GM12878 (cell line): ENCODE measurements around the gene XPNPEP1. TPM values are rescaled to one million over a fixed set of nuclear protein-coding genes. Genes with fewer than 3 reads are reported as not detected.

ENCODE experiments used
- ATAC-seq: fragments of 200-7000 bp; cut with Tn5 transposase; 3 replicates; pipeline ENCODE4 v1.9.1; 2020; ENCODE audit warnings: mild to moderate bottlenecking, moderate library complexity
- BruUV-seq: library from RNA; stranded (reverse); fragments of 400-500 nt; replicated peaks from 2 replicates; lab custom pipeline; 2021; lab: Mats Ljungman, UMichigan
- CTCF ChIA-PET: fragments of 300-600 bp; sonication (Branson Sonifier 250); formaldehyde crosslinking; extraction: SDS; loops from one replicate; lab custom pipeline; 2021; ENCODE audit warnings: inconsistent platforms; lab: Yijun Ruan, JAX
- POLR2A ChIA-PET: fragments of 350-600 bp; formaldehyde crosslinking; extraction: SDS; loops from one replicate; lab custom pipeline; 2021; ENCODE audit warnings: inconsistent platforms; lab: Charles Lee
- RAD21 ChIA-PET: fragments of 300-600 bp; sonication (Branson Sonifier 250); formaldehyde crosslinking; loops from one replicate; lab custom pipeline; 2023; ENCODE audit warnings: antibody characterized with exemption; ENCODE audit not compliant: unreplicated experiment; lab: Charles Lee
- SMC1A ChIA-PET: fragments of 300-600 bp; sonication (Branson Sonifier 250); formaldehyde crosslinking; loops from one replicate; lab custom pipeline; 2023; ENCODE audit not compliant: unreplicated experiment, uncharacterized antibody; lab: Charles Lee
- DNase-seq: peaks from one replicate; pipeline ENCODE4 v3.0.0-alpha.2; 2011; ENCODE audit warnings: low read depth, low spot score
- FAIRE-seq: peaks from 3 replicates; lab custom pipeline; 2011; peaks lifted over from hg19 to GRCh38; lab: Jason Lieb, UNC
- H2AFZ ChIP-seq: 2 replicates; pipeline ENCODE4 v1.6.0; 2011; ENCODE audit warnings: low read depth, low read length, control low read depth; ENCODE audit not compliant: control insufficient read depth
- H3K27ac ChIP-seq: 2 replicates; pipeline ENCODE4 v1.5.1; 2011; ENCODE audit warnings: control low read depth; ENCODE audit not compliant: control insufficient read depth, insufficient read depth
- H3K27me3 ChIP-seq, 2 experiments: replicated peaks in 1 of 2; 2 replicates each; pipeline versions ENCODE4 v1.6.0 to v1.6.1; 2011; ENCODE audit warnings: low read length in 1 of 2; ENCODE audit not compliant: control insufficient read depth in 2 of 2, insufficient read depth in 2 of 2
- H3K36me3 ChIP-seq, 2 experiments: 2 replicates each; pipeline ENCODE4 v1.5.1; 2011; ENCODE audit warnings: low read length in 1 of 2; ENCODE audit not compliant: control insufficient read depth in 2 of 2, insufficient read depth in 2 of 2
- H3K4me1 ChIP-seq: 2 replicates; pipeline ENCODE4 v1.6.1; 2011; ENCODE audit warnings: mild to moderate bottlenecking, low read length, moderate library complexity, mixed read lengths; ENCODE audit not compliant: control insufficient read depth, insufficient read depth
- H3K4me2 ChIP-seq: 2 replicates; pipeline ENCODE4 v1.6.0; 2011; ENCODE audit warnings: control low read depth; ENCODE audit not compliant: control insufficient read depth, insufficient read depth
- H3K4me3 ChIP-seq: fragments of 200-600 bp; sonication (generic); 2 replicates; pipeline ENCODE4 v1.5.1; 2016
- H3K79me2 ChIP-seq: 2 replicates; pipeline ENCODE4 v1.6.0; 2011; ENCODE audit warnings: low read length; ENCODE audit not compliant: control insufficient read depth, insufficient read depth
- H3K9ac ChIP-seq: 2 replicates; pipeline ENCODE4 v1.8.0; 2011; ENCODE audit warnings: low read length, control low read depth, mixed read lengths; ENCODE audit not compliant: control insufficient read depth, insufficient read depth
- H3K9me3 ChIP-seq: replicated peaks from 3 replicates; pipeline ENCODE4 v1.5.1; 2011; ENCODE audit warnings: mild to moderate bottlenecking, low read length; ENCODE audit not compliant: control insufficient read depth, insufficient read depth
- H4K20me1 ChIP-seq: 2 replicates; pipeline ENCODE4 v1.6.0; 2011; ENCODE audit not compliant: control insufficient read depth, insufficient read depth
- ETV6 ChIP-seq, 2 experiments: fragments of 450-650 bp in 1 of 2; IDR thresholded peaks in 1 of 2; conservative IDR thresholded peaks in 1 of 2; 2 replicates each; pipeline ENCODE4 v1.6.1; 2014; ENCODE audit warnings: antibody characterized with exemption in 1 of 2, borderline replicate concordance in 1 of 2, low read depth in 1 of 2, mild to moderate bottlenecking in 1 of 2, moderate library complexity in 1 of 2
- GATAD2B ChIP-seq: fragments of 450-650 bp; conservative IDR thresholded peaks from 2 replicates; pipeline ENCODE4 v1.6.1; 2017; ENCODE audit warnings: low read depth, mild to moderate bottlenecking, moderate library complexity
- IKZF2 ChIP-seq, 2 experiments: fragments of 450-650 bp; IDR thresholded peaks; 2 replicates each; pipeline ENCODE4 v1.6.1; 2017; ENCODE audit warnings: mild to moderate bottlenecking in 2 of 2, moderate library complexity in 2 of 2
- RAD21 ChIP-seq: IDR thresholded peaks from 2 replicates; pipeline ENCODE4 v1.6.1; 2011; ENCODE audit warnings: mild to moderate bottlenecking, low read depth, low read length, moderate library complexity; ENCODE audit not compliant: insufficient read depth
- RUNX3 ChIP-seq: IDR thresholded peaks from 2 replicates; pipeline ENCODE4 v1.6.1; 2012; ENCODE audit warnings: low read length, inconsistent platforms
- STAT1 ChIP-seq: fragments of 450-650 bp; conservative IDR thresholded peaks from 2 replicates; pipeline ENCODE4 v1.6.1; 2014; ENCODE audit warnings: antibody characterized with exemption, mild to moderate bottlenecking
- WGBS: methylation state at CpG from one replicate; pipeline ENCODE4 v1.1.6; 2016; ENCODE audit warnings: low lambda C conversion rate; ENCODE audit not compliant: insufficient replicate concordance, insufficient coverage; ENCODE audit errors: missing lambda C conversion rate; 5-methylcytosine and 5-hydroxymethylcytosine counted together
- in situ Hi-C: fragments of 300-500 bp; cut with MboI; formaldehyde crosslinking; loops from 9 replicates; pipeline ENCODE4 v1.14.3; 2018; ENCODE audit warnings: mixed read lengths
- intact Hi-C: fragments of 100-400 bp; cut with micrococcal nuclease; formaldehyde crosslinking; loops from one replicate; pipeline ENCODE4 v1.14.2; 2022; ENCODE audit not compliant: unreplicated experiment
- polyA plus RNA-seq, 11 experiments: library from polyadenylated mRNA; depleted of rRNA in 4 of 11; unstranded in 6 of 11; stranded (reverse) in 5 of 11; fragments of >200 nt; fragmentation: Nextera tagmentation in 4 of 11; fragmentation: Illumina TruSeq in 1 of 11; extraction: Ambion mirVana in 4 of 11; extraction: Trizol in 1 of 11; gene quantifications; 1 replicate in 1 of 11; 2 replicates in 10 of 11; pipeline versions ENCODE4 v1.2.1 to v1.2.3, GENCODE V29; 2011 to 2016; ENCODE audit warnings: inconsistent platforms in 2 of 11, missing spikeins in 2 of 11, low read depth in 1 of 11
- total RNA-seq, 4 experiments: library from RNA; depleted of rRNA in 3 of 4; stranded (reverse); fragments of >200 nt in 3 of 4; fragmentation: Illumina TruSeq in 1 of 4; extraction: Trizol in 1 of 4; gene quantifications; 2 replicates each; pipeline versions ENCODE4 v1.2.1 to v1.2.3, GENCODE V29; 2013 to 2021
- TF ChIP-seq, protein P1 (sequence below): fragments of 450-650 bp; IDR thresholded peaks from 2 replicates; pipeline ENCODE4 v1.6.1; 2017; ENCODE audit warnings: mild to moderate bottlenecking, low read depth, inconsistent platforms; ENCODE audit not compliant: poor library complexity, severe bottlenecking
- TF ChIP-seq, protein P2 (sequence below): fragments of 450-650 bp; formaldehyde crosslinking; IDR thresholded peaks from 2 replicates; pipeline ENCODE4 v1.4.0; 2020; ENCODE audit warnings: mild to moderate bottlenecking, moderate library complexity

Gene XPNPEP1
- total and polyA plus RNA-seq, 10 of the 15 experiments (the other 5 are each of a cell fraction or from before 2014, with no cell fraction given): 22.7 to 108 (median 43.5) TPM

DNA sequence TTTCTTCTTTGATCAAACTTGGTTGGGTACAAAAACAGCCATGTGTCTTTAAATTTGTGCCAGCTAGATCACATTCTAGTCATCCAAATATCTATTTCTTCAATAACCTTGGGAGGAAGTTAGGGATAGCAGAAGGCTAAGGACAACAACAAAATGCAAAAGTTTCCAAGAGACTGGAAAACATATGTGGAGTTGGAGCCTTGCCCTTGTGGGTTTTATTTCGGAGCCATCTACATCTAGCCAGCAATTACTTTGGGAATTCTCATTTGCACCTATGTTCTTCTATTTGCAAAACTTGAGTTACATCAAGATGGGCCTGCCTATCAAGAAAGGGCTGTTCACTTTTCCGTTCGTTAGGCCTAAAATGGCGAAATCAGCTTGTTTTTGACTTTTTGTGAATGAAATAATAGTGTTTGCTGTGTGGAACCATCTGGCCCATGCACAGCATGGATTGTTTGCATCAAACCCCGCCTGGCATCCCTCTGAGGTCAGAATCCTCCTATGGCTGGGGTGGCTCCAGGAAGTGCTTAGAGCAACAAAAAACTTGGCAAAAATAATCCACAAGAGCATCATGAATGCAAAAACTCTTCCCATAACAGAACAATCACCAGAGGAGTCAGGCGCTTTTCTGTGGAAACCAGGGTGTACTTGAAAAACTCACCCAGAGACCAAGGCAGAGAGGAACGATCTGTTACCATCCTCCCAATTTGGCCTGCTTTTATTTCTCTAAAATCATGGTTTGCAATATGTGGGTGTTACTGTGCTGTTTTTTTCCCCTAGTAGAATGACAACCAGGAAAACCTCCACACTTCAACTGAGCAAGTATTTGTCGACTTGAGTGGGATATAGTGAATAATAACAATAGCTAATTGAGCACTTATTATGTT is 36.2 kb upstream of the XPNPEP1 start:
- FAIRE-seq: no peak
- Histone ChIP-seq H3K4me2 (no peak overlapping the region), H3K79me2 (no peaks in the 10 kb centered on the region), H3K27ac (no peak overlapping the region), H4K20me1 (no peaks in the 10 kb centered on the region), H3K36me3 (no peaks in the 10 kb centered on the region), H3K27me3 (no peaks in the 10 kb centered on the region; a peak in 1 of 4 replicates), H3K4me1 (peaks cover 23% of the 10 kb centered on the region), H2AFZ (no peak overlapping the region), H3K9me3 (no peaks in the 10 kb centered on the region), H3K9ac (no peak overlapping the region)
- DNase-seq: no peak
- BruUV-seq: no TSS peak
- in situ Hi-C loops (no loop called here), intact Hi-C loops (loop anchor here (5.0 to 10.0 kb wide), 2 partner anchors 48 to 315 kb away; partner anchors contain the start of gene ADD3)
- ChIA-PET RAD21 (interaction anchor here (0.8 kb wide), 1 partner anchor 33 kb away, joined by 5 read pairs; no protein-coding TSS in a partner anchor), SMC1A (no interaction called here), POLR2A (no interaction called here), CTCF (interaction anchor here (3.4 kb wide), 1 partner anchor 76 kb away, joined by 34 read pairs; no protein-coding TSS in a partner anchor)
- ATAC-seq: no peak
- TF ChIP-seq GATAD2B: no peak
- TF ChIP-seq RAD21: no peak
- TF ChIP-seq IKZF2 (IDR thresholded peaks at IDR 0.05): no peak
- TF ChIP-seq RUNX3: no peak
- TF ChIP-seq, all 136 proteins: peak for 0
- WGBS: 87% methylated on average over 8 of the region's 8 CpGs
- no peak overlapping the region for H3K4me3 ChIP-seq

DNA sequence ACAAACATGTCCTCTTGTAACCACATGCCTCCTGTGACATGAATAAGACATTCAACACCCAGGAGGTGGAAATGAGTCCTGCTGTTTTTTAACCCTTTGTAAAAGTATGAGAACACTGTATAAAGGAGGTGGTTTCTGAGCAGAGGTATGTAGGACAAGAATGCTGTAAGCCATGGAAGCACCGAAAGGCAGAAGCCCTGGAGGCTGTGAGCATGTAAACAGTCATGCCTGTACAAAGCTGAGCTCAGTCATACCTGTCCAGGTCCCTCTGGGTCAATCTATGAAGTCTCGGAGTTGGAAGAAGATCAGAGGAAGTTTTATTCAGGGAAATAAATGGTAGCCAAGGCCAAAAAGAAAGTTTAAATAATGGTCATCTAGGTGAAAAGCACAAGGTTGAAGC is 34.7 kb upstream of the XPNPEP1 start:
- Histone ChIP-seq H3K36me3 (no peaks in the 10 kb centered on the region), H4K20me1 (no peaks in the 10 kb centered on the region), H3K4me3 (no peak overlapping the region), H2AFZ (no peak overlapping the region), H3K4me2 (no peak overlapping the region), H3K79me2 (no peaks in the 10 kb centered on the region), H3K27ac (no peak overlapping the region), H3K9ac (no peak overlapping the region), H3K9me3 (no peaks in the 10 kb centered on the region), H3K4me1 (peaks cover 23% of the 10 kb centered on the region), H3K27me3 (no peaks in the 10 kb centered on the region; a peak in 1 of 4 replicates)
- SMC1A ChIA-PET: interaction anchor here (1.3 to 2.7 kb wide), 6 partner anchors 18 to 180 kb away, joined by 3 to 13 read pairs (median 6); no protein-coding TSS in a partner anchor
- CTCF ChIA-PET: interaction anchor here (1.3 to 3.4 kb wide), 9 partner anchors 10 to 322 kb away, joined by 3 to 34 read pairs (median 7); no protein-coding TSS in a partner anchor
- intact Hi-C loops: loop anchor here (5.0 to 10.0 kb wide), 2 partner anchors 49 to 317 kb away; partner anchors contain the start of gene ADD3
- 100% methylated on average over 2 of the region's 2 CpGs for WGBS
- ATAC-seq (no peak), FAIRE-seq (no peak), DNase-seq (no peak)
- RAD21 ChIA-PET: interaction anchor here (0.6 to 1.5 kb wide), 3 partner anchors 57 to 292 kb away, joined by 3 to 7 read pairs (median 3); no protein-coding TSS in a partner anchor
- no TSS peak for BruUV-seq
- POLR2A ChIA-PET: interaction anchor here (1.5 kb wide), 1 partner anchor 47 kb away, joined by 3 read pairs; no protein-coding TSS in a partner anchor
- in situ Hi-C loops: no loop called here
- TF ChIP-seq STAT1 (no peak), ETV6 (conservative IDR thresholded peaks at IDR 0.05 in 1 of 2, IDR thresholded peaks at IDR 0.05 in 1 of 2; ENCODE audit: borderline replicate concordance in 1 of 2, low read depth in 1 of 2) (no peak)
- TF ChIP-seq, protein P1, sequence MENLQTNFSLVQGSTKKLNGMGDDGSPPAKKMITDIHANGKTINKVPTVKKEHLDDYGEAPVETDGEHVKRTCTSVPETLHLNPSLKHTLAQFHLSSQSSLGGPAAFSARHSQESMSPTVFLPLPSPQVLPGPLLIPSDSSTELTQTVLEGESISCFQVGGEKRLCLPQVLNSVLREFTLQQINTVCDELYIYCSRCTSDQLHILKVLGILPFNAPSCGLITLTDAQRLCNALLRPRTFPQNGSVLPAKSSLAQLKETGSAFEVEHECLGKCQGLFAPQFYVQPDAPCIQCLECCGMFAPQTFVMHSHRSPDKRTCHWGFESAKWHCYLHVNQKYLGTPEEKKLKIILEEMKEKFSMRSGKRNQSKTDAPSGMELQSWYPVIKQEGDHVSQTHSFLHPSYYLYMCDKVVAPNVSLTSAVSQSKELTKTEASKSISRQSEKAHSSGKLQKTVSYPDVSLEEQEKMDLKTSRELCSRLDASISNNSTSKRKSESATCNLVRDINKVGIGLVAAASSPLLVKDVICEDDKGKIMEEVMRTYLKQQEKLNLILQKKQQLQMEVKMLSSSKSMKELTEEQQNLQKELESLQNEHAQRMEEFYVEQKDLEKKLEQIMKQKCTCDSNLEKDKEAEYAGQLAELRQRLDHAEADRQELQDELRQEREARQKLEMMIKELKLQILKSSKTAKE: no peak
- TF ChIP-seq, protein P2, sequence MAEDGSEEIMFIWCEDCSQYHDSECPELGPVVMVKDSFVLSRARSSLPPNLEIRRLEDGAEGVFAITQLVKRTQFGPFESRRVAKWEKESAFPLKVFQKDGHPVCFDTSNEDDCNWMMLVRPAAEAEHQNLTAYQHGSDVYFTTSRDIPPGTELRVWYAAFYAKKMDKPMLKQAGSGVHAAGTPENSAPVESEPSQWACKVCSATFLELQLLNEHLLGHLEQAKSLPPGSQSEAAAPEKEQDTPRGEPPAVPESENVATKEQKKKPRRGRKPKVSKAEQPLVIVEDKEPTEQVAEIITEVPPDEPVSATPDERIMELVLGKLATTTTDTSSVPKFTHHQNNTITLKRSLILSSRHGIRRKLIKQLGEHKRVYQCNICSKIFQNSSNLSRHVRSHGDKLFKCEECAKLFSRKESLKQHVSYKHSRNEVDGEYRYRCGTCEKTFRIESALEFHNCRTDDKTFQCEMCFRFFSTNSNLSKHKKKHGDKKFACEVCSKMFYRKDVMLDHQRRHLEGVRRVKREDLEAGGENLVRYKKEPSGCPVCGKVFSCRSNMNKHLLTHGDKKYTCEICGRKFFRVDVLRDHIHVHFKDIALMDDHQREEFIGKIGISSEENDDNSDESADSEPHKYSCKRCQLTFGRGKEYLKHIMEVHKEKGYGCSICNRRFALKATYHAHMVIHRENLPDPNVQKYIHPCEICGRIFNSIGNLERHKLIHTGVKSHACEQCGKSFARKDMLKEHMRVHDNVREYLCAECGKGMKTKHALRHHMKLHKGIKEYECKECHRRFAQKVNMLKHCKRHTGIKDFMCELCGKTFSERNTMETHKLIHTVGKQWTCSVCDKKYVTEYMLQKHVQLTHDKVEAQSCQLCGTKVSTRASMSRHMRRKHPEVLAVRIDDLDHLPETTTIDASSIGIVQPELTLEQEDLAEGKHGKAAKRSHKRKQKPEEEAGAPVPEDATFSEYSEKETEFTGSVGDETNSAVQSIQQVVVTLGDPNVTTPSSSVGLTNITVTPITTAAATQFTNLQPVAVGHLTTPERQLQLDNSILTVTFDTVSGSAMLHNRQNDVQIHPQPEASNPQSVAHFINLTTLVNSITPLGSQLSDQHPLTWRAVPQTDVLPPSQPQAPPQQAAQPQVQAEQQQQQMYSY (CRISPR knock-in tag): no peak
